ENCODE data around the gene STON1. TPM values are rescaled to one million over a fixed set of nuclear protein-coding genes. Genes with fewer than 3 reads are reported as not detected.
A peak's percentile ranks its signal among the peaks of the same experiment; 100 is the strongest.
"Not testable (repeated sequence)": the region's sequence is repeated elsewhere in the genome, so short reads cannot be mapped to it uniquely, and the experiment has no call there.

Gene STON1
- total RNA-seq, 1 donor from 2014 or later: 2.4 TPM

DNA sequence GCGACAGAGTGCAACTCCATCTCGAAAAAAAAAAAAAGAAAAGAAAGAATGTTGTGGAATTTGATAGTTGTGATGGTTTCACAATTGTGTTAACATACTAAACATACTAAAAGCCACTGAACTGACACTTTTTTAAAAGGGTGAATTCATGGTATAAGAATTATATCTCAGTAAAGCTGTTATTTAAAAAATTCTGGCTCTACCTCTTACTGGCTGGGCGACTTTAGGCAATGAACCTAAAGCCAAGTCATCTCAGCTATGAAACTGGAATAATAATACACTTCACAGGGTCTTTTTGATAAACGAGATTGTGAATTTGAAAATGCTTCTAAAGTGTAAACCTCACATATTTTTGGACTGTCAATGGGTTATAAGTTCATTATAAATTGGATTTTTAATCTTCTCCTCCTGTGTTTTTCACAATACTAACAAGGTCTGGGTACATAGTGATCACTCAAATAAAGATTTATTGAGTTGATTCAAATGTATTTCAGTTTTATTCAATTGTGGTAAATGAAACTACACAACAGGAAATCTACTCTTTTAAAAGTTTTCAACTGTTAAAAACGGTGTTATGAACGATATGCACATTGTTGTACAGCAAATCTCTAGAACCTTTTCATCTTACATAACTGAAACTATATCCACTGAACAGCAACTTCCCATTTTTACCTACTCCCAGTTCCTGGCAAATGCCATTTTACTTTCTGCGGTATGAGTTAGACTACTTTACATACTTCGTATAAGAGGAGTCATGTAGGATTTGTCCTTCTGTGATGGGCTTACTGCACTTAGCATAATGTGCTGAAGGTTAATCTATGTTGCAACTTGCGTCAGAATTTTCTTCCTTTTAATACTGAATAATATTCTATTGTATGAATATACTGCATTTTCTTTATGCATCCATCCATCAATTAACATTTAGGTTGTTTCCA is 44.7 kb downstream of the STON1 start:
- ATAC-seq: no peak

GRCh38 chr2:48578313-48578712 is 48.4 kb downstream of the STON1 start:
- ATAC-seq: no peak

- no peak for ATAC-seq
Measured at GRCh38 chr2:48583961-48584360, 54.0 kb downstream of the STON1 start.

DNA sequence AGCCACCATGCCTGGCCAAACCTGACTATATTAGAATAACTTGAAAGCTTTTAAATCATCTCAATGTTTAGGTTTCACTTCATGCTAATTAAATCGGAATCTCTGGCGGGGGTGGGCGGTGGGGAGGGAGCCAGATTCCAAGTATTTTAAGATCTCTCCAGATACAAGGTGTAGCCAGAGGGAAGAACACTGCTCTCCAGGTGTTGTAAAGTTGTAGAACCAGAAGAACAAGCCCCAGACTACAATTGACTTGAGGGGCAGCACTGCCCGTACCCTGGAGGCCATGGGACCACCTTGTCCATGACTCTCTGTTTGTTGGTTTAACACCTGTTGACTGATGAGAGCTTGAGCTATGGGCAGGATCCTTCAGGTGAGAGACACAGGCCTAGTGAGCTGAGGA is 54.6 kb downstream of the STON1 start:
- ATAC-seq: no peak

DNA sequence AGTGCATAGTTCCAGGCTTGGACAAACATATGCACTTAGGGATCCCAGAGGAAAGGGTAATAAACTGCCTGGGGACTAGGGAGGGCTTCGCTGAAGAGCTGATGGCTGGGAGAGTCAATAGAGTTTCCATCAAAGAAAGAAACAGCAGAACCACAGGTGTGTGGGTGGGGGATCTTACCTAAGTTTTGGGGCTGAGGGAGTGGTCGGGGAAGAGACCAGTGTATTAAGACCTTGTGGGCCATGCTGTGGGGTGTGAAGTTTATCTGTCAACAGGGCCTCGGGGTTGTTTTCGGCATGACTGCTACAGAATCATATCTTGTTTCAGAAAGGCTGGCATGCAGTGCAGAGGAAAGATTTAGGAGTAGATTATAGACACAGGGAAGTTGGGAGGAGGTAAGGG is 56.5 kb downstream of the STON1 start:
- no peak for ATAC-seq

GRCh38 chr2:48587560-48587959 is 57.6 kb downstream of the STON1 start:
- ATAC-seq: no peak

- no peak for ATAC-seq
Measured at GRCh38 chr2:48587961-48588360, 58.0 kb downstream of the STON1 start.

DNA sequence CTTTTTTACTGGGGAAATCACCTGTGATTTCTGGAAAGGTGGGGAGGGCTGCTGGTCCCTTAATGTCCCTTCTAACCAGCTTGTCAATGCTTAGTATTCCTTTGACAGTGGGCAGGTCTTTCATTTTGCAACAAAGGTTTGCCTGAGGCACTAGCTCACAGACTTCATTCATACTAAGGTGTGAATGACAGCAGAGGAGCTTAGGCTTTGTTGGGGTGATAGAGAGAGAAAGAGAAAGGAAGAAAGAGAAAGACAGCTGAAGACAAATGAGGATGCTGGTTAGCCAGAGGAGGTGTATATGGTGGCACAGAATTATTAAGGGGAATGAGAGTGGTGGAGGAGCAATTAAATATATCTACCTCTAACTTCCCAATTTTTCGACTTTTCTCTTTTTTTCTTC is 58.8 kb downstream of the STON1 start:
- no peak for ATAC-seq

DNA sequence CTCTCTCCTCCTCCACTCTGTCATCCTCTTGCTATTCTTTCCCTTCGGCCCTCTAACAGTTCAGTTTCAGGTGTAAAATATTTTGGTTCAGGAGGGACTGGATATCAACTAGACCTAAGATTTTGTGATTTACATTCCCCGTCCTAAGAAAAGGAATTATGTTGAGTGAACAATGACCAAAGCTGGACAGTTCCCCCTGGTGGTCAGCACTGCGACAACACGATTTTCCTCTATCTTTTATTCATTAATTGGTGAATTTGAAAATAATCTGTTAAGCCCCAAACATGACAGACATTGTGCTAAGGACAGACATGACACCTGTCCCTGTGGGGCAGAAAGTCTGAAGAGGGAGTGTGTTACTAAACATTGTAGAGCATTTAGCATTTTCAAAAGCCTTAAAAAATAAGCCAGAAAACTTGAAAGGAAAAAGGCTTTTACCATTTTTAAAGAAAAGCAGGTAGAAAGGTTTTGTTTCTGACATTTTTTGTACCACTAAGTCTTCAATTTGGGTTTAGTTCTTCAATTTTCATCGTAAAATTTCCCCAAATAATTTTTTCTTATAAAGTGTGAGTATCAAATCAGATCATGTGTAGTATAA is 59.3 kb downstream of the STON1 start:
- ATAC-seq: no peak

DNA sequence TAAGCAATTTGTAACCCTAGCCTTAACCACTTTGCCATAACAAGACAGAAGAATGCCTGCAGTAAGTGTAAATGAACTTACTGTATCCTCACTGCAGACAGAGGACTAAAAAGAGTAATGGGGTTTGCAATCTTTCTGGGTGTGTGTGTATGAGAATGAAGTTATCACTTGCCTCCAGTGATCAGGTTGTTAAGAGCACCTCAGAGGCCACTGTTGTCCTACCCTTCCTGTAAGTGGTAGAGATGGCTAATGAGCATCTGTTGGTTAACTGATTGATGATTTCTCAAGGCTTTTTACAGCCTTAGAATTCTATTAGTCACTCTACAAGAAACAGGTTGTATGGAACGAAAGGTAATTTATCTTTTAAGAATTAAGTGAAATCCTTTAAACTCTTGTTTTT is 60.1 kb downstream of the STON1 start:
- ATAC-seq: no peak

DNA sequence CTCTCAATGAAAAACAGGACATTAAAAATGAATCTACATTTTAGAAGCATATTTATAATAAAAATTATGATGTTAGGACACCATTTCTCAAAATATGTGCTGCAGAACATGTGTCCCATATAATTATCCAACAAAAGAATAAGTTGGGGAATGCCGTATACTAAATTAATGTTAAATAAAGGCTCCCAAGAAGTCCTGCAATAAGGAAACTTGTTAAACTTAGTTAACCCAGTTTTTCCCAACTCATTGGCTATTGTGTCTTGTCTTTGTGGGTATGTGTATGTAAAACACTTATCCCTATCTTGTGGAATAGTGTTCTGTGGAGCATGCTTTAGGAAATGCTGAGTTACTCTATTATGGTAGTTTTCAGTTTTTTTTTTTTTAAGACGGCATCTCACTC is 62.1 kb downstream of the STON1 start:
- ATAC-seq: no peak

DNA sequence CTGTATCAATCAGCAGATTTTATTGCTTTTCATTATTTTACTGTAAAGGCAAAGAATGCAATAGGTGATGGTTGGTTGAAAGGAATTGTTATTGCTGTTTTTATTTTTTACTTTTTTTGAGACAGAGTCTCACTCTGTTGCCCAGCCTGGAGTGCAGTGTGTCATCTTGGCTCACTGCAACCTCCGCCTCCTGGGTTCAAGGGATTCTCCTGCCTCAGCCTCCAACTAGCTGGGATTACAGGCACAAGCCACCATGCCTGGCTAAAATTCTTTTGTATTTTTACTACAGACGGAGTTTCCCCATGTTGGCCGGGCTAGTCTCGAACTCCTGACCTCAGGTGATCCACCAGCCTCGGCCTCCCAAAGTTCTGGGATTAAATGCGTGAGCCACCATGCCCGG is 66.8 kb downstream of the STON1 start:
- not testable (repeated sequence) for ATAC-seq

GRCh38 chr2:48597492-48597891 is 67.5 kb downstream of the STON1 start:
- ATAC-seq: no peak

DNA sequence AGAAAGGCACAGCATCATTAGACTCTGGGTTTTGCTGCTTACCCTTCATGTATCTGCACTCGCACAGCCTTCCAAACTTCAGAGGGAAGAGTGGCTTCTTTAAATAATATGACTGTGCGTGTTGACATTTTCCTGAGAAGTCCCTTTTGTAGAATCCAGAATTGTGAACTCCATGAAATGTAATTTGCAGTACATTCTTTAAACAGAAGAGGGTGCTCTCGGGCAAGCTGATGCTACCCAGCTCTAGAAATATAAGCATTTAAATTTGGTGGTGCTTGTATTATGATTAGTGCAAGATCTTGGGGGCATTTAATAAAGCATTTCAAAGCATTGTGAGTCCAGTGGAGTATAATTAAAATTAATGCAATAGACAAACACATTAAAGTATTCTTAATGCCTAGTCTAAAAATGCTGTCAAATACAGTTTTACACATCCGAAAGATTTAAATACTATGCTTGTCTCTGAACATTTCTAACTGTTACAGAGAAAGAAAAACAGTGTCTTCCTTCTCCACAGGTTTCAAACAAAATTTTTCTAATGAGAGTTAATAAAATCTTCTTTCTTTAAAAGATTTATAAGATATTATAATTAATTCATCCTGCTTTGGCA is 70.4 kb downstream of the STON1 start:
- ATAC-seq: peak; percentile 52

DNA sequence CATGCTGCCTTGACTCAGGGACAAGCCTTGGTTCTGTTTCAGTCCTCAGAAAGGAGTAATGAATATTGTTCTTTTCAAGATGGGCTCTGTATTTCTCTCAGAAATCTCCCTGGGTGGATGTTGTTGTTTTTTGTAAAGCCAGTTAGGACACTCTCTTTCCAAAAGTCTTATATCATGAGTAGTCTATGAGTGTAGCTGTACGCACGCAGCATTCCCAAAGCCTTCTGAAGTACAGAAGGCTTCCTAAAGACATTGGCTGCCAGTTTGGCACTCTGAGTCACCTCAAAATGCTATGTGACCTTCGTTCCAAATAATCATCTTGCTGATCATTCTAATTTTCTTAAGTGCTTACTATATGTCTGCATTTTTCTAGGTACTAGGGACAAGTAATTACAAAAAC is 71.0 kb downstream of the STON1 start:
- ATAC-seq: no peak

DNA sequence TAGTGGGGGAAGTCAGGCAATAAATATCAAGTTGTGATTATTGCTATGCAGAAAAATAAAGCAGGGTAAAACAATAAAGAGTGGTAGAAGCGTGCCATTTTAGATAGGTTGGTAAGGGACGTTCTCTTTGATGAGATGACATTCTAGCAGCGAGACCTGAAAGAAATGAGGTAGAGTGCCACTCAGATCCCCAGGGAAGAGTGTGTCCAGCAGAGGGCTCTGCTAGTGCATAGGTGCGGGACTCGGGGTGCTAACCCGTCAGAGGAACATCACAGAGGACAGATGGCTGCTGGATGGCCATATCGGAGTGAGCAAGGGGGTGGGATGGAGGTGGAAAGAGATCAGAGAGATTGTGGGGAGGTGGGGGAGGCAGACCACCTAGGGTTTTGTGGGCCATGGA is 71.4 kb downstream of the STON1 start:
- ATAC-seq: peak; percentile 57

- no peak for ATAC-seq
Measured at GRCh38 chr2:48605482-48606175, 75.7 kb downstream of the STON1 start.

DNA sequence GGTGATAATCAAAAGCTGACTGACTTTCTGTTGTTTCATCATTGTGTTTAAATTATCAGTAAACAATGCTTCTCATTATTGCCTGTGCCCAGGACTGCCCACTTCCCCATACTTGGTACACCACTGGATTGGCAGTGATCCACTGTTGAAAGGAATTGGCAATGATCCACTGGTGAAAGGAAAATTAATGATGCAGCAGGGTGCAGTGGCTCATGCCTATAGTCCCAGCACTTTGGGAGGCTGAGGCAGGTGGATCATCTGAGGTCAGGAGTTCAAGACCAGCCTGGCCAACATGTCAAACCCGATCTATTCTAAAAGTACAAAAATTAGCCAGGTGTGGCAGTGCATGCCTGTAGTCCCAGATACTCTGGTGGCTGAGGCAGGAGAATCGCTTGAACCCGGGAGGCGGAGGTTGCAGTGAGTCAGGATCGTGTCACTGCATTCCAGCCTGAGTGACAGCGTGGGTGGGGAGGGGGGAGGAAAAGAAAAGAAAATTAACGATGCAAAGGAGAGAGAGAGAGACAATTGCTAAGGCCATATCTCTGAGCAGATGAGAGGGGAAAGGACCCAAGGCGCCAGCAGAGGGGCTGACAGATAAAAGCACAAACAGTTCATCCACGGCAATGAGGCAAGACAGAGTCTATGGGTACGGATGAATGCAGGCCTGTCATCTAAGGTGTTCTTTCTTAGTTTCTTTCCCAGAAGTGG is 77.5 kb downstream of the STON1 start:
- ATAC-seq: peak; percentile 72

- no peak for ATAC-seq
Measured at GRCh38 chr2:48613211-48613610, 83.3 kb downstream of the STON1 start.

GRCh38 chr2:48614581-48614980 is 84.6 kb downstream of the STON1 start:
- not testable (repeated sequence) for ATAC-seq

- no peak for ATAC-seq
Measured at GRCh38 chr2:48617618-48618017, 87.7 kb downstream of the STON1 start, which contains the start of gene GTF2A1L. Gene GTF2A1L (plus strand): TSS chr2:48617856. CDS start chr2:48617875, 19 bp downstream.

DNA sequence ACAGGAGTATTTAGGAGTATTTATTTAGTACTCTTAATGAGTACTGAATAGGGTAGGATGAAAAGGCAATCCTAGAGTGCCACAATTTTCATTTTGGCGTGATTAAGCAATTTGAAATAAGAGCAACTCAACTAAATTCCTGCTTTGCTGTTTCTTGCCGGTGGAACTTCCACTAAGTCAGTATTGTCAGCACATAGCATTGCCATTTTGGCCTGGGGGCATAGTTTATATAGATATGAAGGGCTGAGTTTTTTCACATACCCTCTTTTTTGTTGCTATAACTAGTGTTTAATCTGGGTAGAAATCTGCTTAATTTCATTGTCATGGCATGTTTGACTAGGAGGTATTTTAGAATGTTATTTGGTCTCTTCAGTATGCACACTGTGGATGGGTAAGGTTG is 89.6 kb downstream of the STON1 start:
- ATAC-seq: no peak

Data from esophagus mucosa (tissue), 1 donor.